ENCODE results near the gene TAAR8.
A peak's percentile ranks its signal among the peaks of the same experiment; 100 is the strongest.
"Not testable (repeated sequence)": the region's sequence is repeated elsewhere in the genome, so short reads cannot be mapped to it uniquely, and the experiment has no call there.

The TAAR8 gene

GRCh38 chr6:132530293-132530974 is 22.0 kb upstream of the TAAR8 start:
- Histone ChIP-seq H3K27ac (no peak overlapping the region), H3K4me3 (ENCODE audit: low read depth, low read length) (no peak overlapping the region), H3K27me3 (replicated peaks) (no peaks in the 10 kb centered on the region), H3K36me3 (replicated peaks) (no peaks in the 10 kb centered on the region)
- in situ Hi-C loops (cut with HindIII; ENCODE audit: low pct_ligation_motif_present, low sequenced_read_pairs) = no loop called here
- DNase-seq = peak; percentile 30
- peak; percentile 75 for TF ChIP-seq CTCF (IDR thresholded peaks at IDR 0.05; ENCODE audit: low read depth, low read length, missing control alignments)

GRCh38 chr6:132534546-132534945 is 17.9 kb upstream of the TAAR8 start:
- DNase-seq; in situ Hi-C loops (cut with HindIII; ENCODE audit: low pct_ligation_motif_present, low sequenced_read_pairs); H3K4me3 ChIP-seq (ENCODE audit: low read depth, low read length); H3K27me3 ChIP-seq (replicated peaks); H3K36me3 ChIP-seq (replicated peaks); H3K27ac ChIP-seq: not testable (repeated sequence)

GRCh38 chr6:132537145-132537544 is 15.3 kb upstream of the TAAR8 start:
- Histone ChIP-seq H3K4me3 (ENCODE audit: low read depth, low read length) (no peak overlapping the region), H3K36me3 (replicated peaks) (no peaks in the 10 kb centered on the region), H3K27ac (no peak overlapping the region), H3K27me3 (replicated peaks) (peaks cover 5% of the 10 kb centered on the region)
- DNase-seq = no peak
- no peak for TF ChIP-seq CTCF (IDR thresholded peaks at IDR 0.05; ENCODE audit: low read depth, low read length, missing control alignments)
- in situ Hi-C loops (cut with HindIII; ENCODE audit: low pct_ligation_motif_present, low sequenced_read_pairs) = no loop called here

- Histone ChIP-seq H3K27ac (no peak within 1 kb of the TSS), H3K4me3 (ENCODE audit: low read depth, low read length) (no peak within 1 kb of the TSS), H3K36me3 (replicated peaks) (no peaks in the 10 kb centered on the region), H3K27me3 (replicated peaks) (peaks cover 5% of the 10 kb centered on the region)
- no peak for TF ChIP-seq CTCF (IDR thresholded peaks at IDR 0.05; ENCODE audit: low read depth, low read length, missing control alignments)
- DNase-seq = no peak
- in situ Hi-C loops (cut with HindIII; ENCODE audit: low pct_ligation_motif_present, low sequenced_read_pairs) = no loop called here
Measured at GRCh38 chr6:132537977-132538376, 14.5 kb upstream of the TAAR8 start, which contains the start of gene TAAR9. TSS of gene TAAR9 (plus strand) at chr6:132538277. CDS start at chr6:132538290, 13 bp downstream.

GRCh38 chr6:132544826-132545225 is 7.6 kb upstream of the TAAR8 start:
- Histone ChIP-seq H3K27me3 (replicated peaks) (peaks cover 5% of the 10 kb centered on the region), H3K27ac (no peak overlapping the region), H3K36me3 (replicated peaks) (no peaks in the 10 kb centered on the region), H3K4me3 (ENCODE audit: low read depth, low read length) (no peak overlapping the region)
- TF ChIP-seq CTCF (IDR thresholded peaks at IDR 0.05; ENCODE audit: low read depth, low read length, missing control alignments) = no peak
- in situ Hi-C loops (cut with HindIII; ENCODE audit: low pct_ligation_motif_present, low sequenced_read_pairs) = no loop called here
- DNase-seq = no peak

- no peaks in the 10 kb centered on the region for H3K36me3 ChIP-seq (replicated peaks)
- TF ChIP-seq CTCF (IDR thresholded peaks at IDR 0.05; ENCODE audit: low read depth, low read length, missing control alignments) = no peak
- H3K4me3 ChIP-seq (ENCODE audit: low read depth, low read length) = no peak overlapping the region
- DNase-seq = no peak
- no peaks in the 10 kb centered on the region for H3K27me3 ChIP-seq (replicated peaks)
- no peak overlapping the region for H3K27ac ChIP-seq
- in situ Hi-C loops (cut with HindIII; ENCODE audit: low pct_ligation_motif_present, low sequenced_read_pairs) = no loop called here
Measured at GRCh38 chr6:132548746-132549463, 3.6 kb upstream of the TAAR8 start.
